Ovary (tissue), 3 donors: Measurements from ENCODE around the gene RABGAP1L.

Experiments
- CTCF ChIP-seq, 3 donors: fragments of 450-650 bp in 2 of 3; fragments of 200-600 bp in 1 of 3; IDR thresholded peaks; one replicate each; pipeline versions ENCODE4 v1.5.1 to v1.8.0; 2016 to 2022; ENCODE audit warnings: antibody characterized with exemption in 3 of 3, mild to moderate bottlenecking in 1 of 3
- EP300 ChIP-seq: sonication (generic); formaldehyde crosslinking; IDR thresholded peaks from one replicate; pipeline ENCODE4 v1.6.1; 2017; ENCODE audit warnings: antibody characterized with exemption
- POLR2A ChIP-seq: fragments of 450-650 bp; IDR thresholded peaks from one replicate; pipeline ENCODE4 v1.6.1; 2017; ENCODE audit warnings: antibody characterized with exemption, mild to moderate bottlenecking, moderate library complexity
- donor health status: DM: no; HTN: no; CAD: no.

- no peak for TF ChIP-seq POLR2A
- TF ChIP-seq CTCF (IDR thresholded peaks at IDR 0.05): no peak
- TF ChIP-seq EP300: no peak
Measured at GRCh38 chr1:174417921-174418320, 258.6 kb downstream of the RABGAP1L start.
